Measurements from ENCODE around the gene ZFP1. TPM values are rescaled to one million over a fixed set of nuclear protein-coding genes. Genes with fewer than 3 reads are reported as not detected.

ZFP1 gene
- total and polyA plus RNA-seq, 2 of the 4 experiments (the other 2 are of a cell fraction): 3.8 to 16.0 TPM

- Histone ChIP-seq H2BK20ac (ENCODE audit: low read depth, low read length) (no peak overlapping the region), H3K18ac (ENCODE audit: low read depth, low read length) (no peak overlapping the region), H3K4me2 (ENCODE audit: low read depth, low read length) (no peak overlapping the region), H3K23ac (ENCODE audit: low read depth, low read length) (no peak overlapping the region), H3K9me3 (ENCODE audit: control insufficient read depth, insufficient read depth, low read length) (peaks cover 4% of the 10 kb centered on the region; the same call in 1 of the 2 replicates), H2AK5ac (ENCODE audit: low read depth, low read length) (no peak overlapping the region), H3K79me1 (ENCODE audit: low read depth in 1 of 2, low read length in 2 of 2) (no peaks in the 10 kb centered on the region), H4K8ac (ENCODE audit: low read depth in 2 of 2, low read length in 2 of 2) (no peak overlapping the region), H2BK5ac (ENCODE audit: low read depth, low read length, poor library complexity, severe bottlenecking) (no peak overlapping the region), H3K4me1 (ENCODE audit: control insufficient read depth, insufficient read depth, low read length) (no peaks in the 10 kb centered on the region), H3K36me3 (ENCODE audit: control insufficient read depth, insufficient read depth, low read length) (no peaks in the 10 kb centered on the region), H3K4me3 (ENCODE audit: insufficient read depth, low read depth, low read length) (no peak overlapping the region), H2BK15ac (ENCODE audit: low read depth, low read length) (no peak overlapping the region), H4K20me1 (ENCODE audit: insufficient read depth, low read length) (no peaks in the 10 kb centered on the region), H3K9ac (ENCODE audit: low read depth, low read length) (no peak overlapping the region), H3K9me1 (ENCODE audit: insufficient read depth, low read length) (no peaks in the 10 kb centered on the region), H2BK120ac (ENCODE audit: low read depth, low read length) (no peak overlapping the region), H3K56ac (ENCODE audit: extremely low read depth, insufficient read depth, low read length) (no peak overlapping the region), H3K27ac (ENCODE audit: insufficient read depth, low read length) (no peak overlapping the region), H3K4ac (ENCODE audit: low read depth, low read length) (no peak overlapping the region), H3K27me3 (ENCODE audit: control insufficient read depth, insufficient read depth, low read length) (peaks cover 3% of the 10 kb centered on the region; the same call in 1 of the 2 replicates), H3K14ac (replicated peaks; ENCODE audit: low read depth, low read length) (no peak overlapping the region), H2AK9ac (replicated peaks; ENCODE audit: low read depth, low read length, poor library complexity) (no peak overlapping the region), H2AFZ (replicated peaks; ENCODE audit: low read length, poor library complexity) (no peak overlapping the region), H4K91ac (ENCODE audit: insufficient read depth, low read depth, low read length) (no peak overlapping the region), H4K5ac (ENCODE audit: low read depth, low read length) (no peak overlapping the region)
- intact Hi-C loops (cut with micrococcal nuclease): no loop called here
- dilution Hi-C loops (cut with HindIII; ENCODE audit: low sequenced_read_pairs, unreplicated experiment): no loop called here
- ATAC-seq (ENCODE audit: low read depth): no peak
- WGBS, 2 experiments (ENCODE audit: extremely low coverage in 2 of 2, insufficient read length in 1 of 2): 66% methylated on average over 6 of the region's 9 CpGs; no CpG with 5 or more reads in 1 of the 2 experiments
- ChIA-PET POLR2A (ENCODE audit: unreplicated experiment) (no interaction called here), CTCF (interaction anchor here (1.7 kb wide), 1 partner anchor 19 kb away, joined by 4 read pairs; no protein-coding TSS in a partner anchor)
- TF ChIP-seq RAD21 (IDR thresholded peaks at IDR 0.05; ENCODE audit: low read length) (peak; percentile 24; the same call in 1 of the 2 replicates), RCOR1 (IDR thresholded peaks at IDR 0.05; ENCODE audit: insufficient replicate concordance, low read length) (no peak)
- no peak for DNase-seq
- no TSS peak for BruUV-seq (replicated peaks)
- in situ Hi-C loops (cut with MboI; ENCODE audit: low sequenced_read_pairs): no loop called here
Observed at GRCh38 chr16:75130150-75130771, 18.1 kb upstream of the ZFP1 start.

All from IMR-90 (cell line).